B cell (primary cell): Measurements from ENCODE around the gene UTP4. TPM values are rescaled to one million over a fixed set of nuclear protein-coding genes. Genes with fewer than 3 reads are reported as not detected.

Experiments used
- ATAC-seq: fragments of 200-7000 bp; cut with Tn5 transposase; one replicate; pipeline ENCODE4 v1.10.0; 2021; ENCODE audit warnings: low read depth, mild to moderate bottlenecking, moderate number of reproducible peaks, moderate library complexity
- CTCF ChIA-PET: fragments of 350-600 bp; sonication (Branson Sonifier 250); formaldehyde crosslinking; loops from one replicate; lab custom pipeline; 2021; ENCODE audit warnings: antibody characterized with exemption, inconsistent platforms; lab: Charles Lee
- POLR2A ChIA-PET: fragments of 350-600 bp; sonication (Branson Sonifier 250); formaldehyde crosslinking; loops from one replicate; lab custom pipeline; 2021; ENCODE audit warnings: antibody characterized with exemption; lab: Charles Lee
- DNase-seq: peaks from one replicate; pipeline ENCODE4 v3.0.0; 2013
- H2AFZ ChIP-seq: 2 replicates; pipeline ENCODE4 v1.6.1; 2012; ENCODE audit warnings: mild to moderate bottlenecking, low read depth, low read length; ENCODE audit not compliant: insufficient read depth, poor library complexity, severe bottlenecking
- H3K27ac ChIP-seq, 2 donors: 1 replicate in 1 of 2; 2 replicates in 1 of 2; pipeline ENCODE4 v1.5.1; 2012 to 2013; ENCODE audit warnings: low read length in 2 of 2, mild to moderate bottlenecking in 2 of 2, moderate library complexity in 1 of 2
- H3K27me3 ChIP-seq, 4 experiments: fragments of 200-600 bp in 1 of 4; sonication (generic) in 1 of 4; replicated peaks in 1 of 4; 1 replicate in 2 of 4; 2 replicates in 2 of 4; pipeline versions ENCODE4 v1.6.1 to v1.7.0; 2013 to 2016; ENCODE audit warnings: low read length in 3 of 4, mild to moderate bottlenecking in 2 of 4, mixed read lengths in 1 of 4, moderate library complexity in 1 of 4; ENCODE audit not compliant: insufficient read depth in 4 of 4, control insufficient read depth in 3 of 4; ENCODE audit errors: control extremely low read depth in 1 of 4
- H3K36me3 ChIP-seq, 2 experiments: replicated peaks in 1 of 2; 1 replicate in 1 of 2; 2 replicates in 1 of 2; pipeline versions ENCODE4 v1.6.1 to v1.7.1; 2013; ENCODE audit warnings: low read length in 1 of 2; ENCODE audit not compliant: insufficient read depth in 2 of 2, control insufficient read depth in 1 of 2; ENCODE audit errors: control extremely low read depth in 1 of 2, extremely low read depth in 1 of 2
- H3K4me1 ChIP-seq, 2 donors: fragments of 200-600 bp in 1 of 2; sonication (generic) in 1 of 2; 1 replicate in 1 of 2; 2 replicates in 1 of 2; pipeline versions ENCODE4 v1.5.1 to v1.6.1; 2013 to 2017; ENCODE audit warnings: low read length in 2 of 2; ENCODE audit not compliant: control insufficient read depth in 2 of 2, insufficient read depth in 2 of 2
- H3K4me2 ChIP-seq: replicated peaks from 2 replicates; pipeline ENCODE3; 2012; ENCODE audit warnings: mild to moderate bottlenecking, low read depth, low read length; ENCODE audit not compliant: poor library complexity, severe bottlenecking
- H3K4me3 ChIP-seq, 5 experiments: fragments of 200-600 bp in 1 of 5; sonication (generic) in 1 of 5; 1 replicate in 3 of 5; 2 replicates in 2 of 5; pipeline versions ENCODE4 v1.5.1 to v1.7.0; 2011 to 2016; ENCODE audit warnings: low read length in 4 of 5, mild to moderate bottlenecking in 4 of 5, low read depth in 2 of 5, control low read depth in 1 of 5, moderate library complexity in 1 of 5; ENCODE audit not compliant: insufficient read depth in 1 of 5; ENCODE audit errors: control extremely low read depth in 1 of 5, extremely low read depth in 1 of 5
- H3K79me2 ChIP-seq: fragments of 200-600 bp; sonication (generic); one replicate; pipeline ENCODE4 v1.6.0; 2016; ENCODE audit warnings: low read length; ENCODE audit not compliant: control insufficient read depth, insufficient read depth
- H3K9ac ChIP-seq: fragments of 200-600 bp; sonication (generic); 2 replicates; pipeline ENCODE4 v1.6.1; 2017; ENCODE audit warnings: mild to moderate bottlenecking, low read length, moderate library complexity
- H3K9me3 ChIP-seq, 3 donors: one replicate each; pipeline versions ENCODE4 v1.6.1 to v1.7.1; 2013; ENCODE audit warnings: low read length in 2 of 3; ENCODE audit not compliant: control insufficient read depth in 2 of 3, insufficient read depth in 1 of 3; ENCODE audit errors: control extremely low read depth in 1 of 3
- H4K20me1 ChIP-seq: 2 replicates; pipeline ENCODE4 v1.6.0; 2012; ENCODE audit warnings: mild to moderate bottlenecking, low read length; ENCODE audit not compliant: insufficient read depth, control insufficient read depth, poor library complexity, severe bottlenecking
- H3K27ac Mint-ChIP-seq: one replicate; pipeline ENCODE4 v1.8.0; 2021; ENCODE audit warnings: mixed read lengths
- H3K27me3 Mint-ChIP-seq: one replicate; pipeline ENCODE4 v1.8.0; 2021; ENCODE audit warnings: mixed read lengths
- H3K4me1 Mint-ChIP-seq: one replicate; pipeline ENCODE4 v1.8.0; 2021; ENCODE audit warnings: mixed read lengths
- H3K4me3 Mint-ChIP-seq: one replicate; pipeline ENCODE4 v1.8.0; 2021; ENCODE audit warnings: mixed read lengths
- H3K9me3 Mint-ChIP-seq: one replicate; pipeline ENCODE4 v1.8.0; 2022; ENCODE audit warnings: mixed read lengths; ENCODE audit not compliant: insufficient read depth
- EZH2 ChIP-seq: IDR thresholded peaks from 2 replicates; pipeline ENCODE4 v1.6.1; 2012; ENCODE audit warnings: borderline replicate concordance, low read depth, mild to moderate bottlenecking, moderate library complexity, low read length; ENCODE audit not compliant: insufficient read depth, poor library complexity, severe bottlenecking
- WGBS: methylation state at CpG from one replicate; pipeline ENCODE4 v1.1.5; 2013; ENCODE audit warnings: missing lambda C conversion rate; ENCODE audit not compliant: insufficient coverage; 5-methylcytosine and 5-hydroxymethylcytosine counted together
- intact Hi-C: fragments of 100-400 bp; cut with micrococcal nuclease; formaldehyde crosslinking; loops from one replicate; pipeline ENCODE4 v1.10.0; 2022
- polyA plus RNA-seq: library from polyadenylated mRNA; depleted of rRNA; stranded (reverse); fragments of >200 nt; gene quantifications from 2 replicates; pipeline ENCODE4 v1.2.3, GENCODE V29; 2012
- total RNA-seq, 2 donors: library from RNA; stranded (reverse); fragments of 120-200 nt in 1 of 2; gene quantifications; 1 replicate in 1 of 2; 2 replicates in 1 of 2; pipeline versions ENCODE4 v1.2.3 to v1.2.4, GENCODE V29; 2013 to 2022
- TF ChIP-seq, protein P1 (sequence below): fragments of 200-600 bp; IDR thresholded peaks from one replicate; pipeline ENCODE4 v1.8.0; 2022; ENCODE audit warnings: antibody characterized with exemption, mild to moderate bottlenecking

Gene UTP4
- total and polyA plus RNA-seq, 2 donors (not counting 1 experiment from before 2014, with no cell fraction given): 24.3 to 30.1 TPM

DNA sequence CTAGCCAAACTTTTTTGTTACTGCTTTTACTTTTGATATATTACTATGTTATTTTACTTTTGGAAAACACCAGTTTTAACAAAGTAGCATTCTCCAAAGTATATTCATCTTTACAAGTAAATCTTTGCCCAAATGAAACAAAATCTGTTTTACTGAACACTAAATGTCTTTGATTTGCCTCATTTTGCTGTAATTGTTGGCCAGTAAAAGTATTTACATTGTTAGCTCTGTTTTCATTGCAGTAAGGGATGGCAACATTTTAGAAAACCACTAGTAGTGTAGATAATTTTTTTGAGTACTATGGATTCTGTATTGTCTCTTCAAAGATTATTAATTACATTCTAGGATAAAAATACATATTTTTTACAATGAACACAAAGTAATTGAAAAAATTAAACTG is 65.1 kb downstream of the UTP4 start:
- no peaks in the 10 kb centered on the region for H3K9me3 Mint-ChIP-seq
- H4K20me1 ChIP-seq: peaks cover 5% of the 10 kb centered on the region
- H3K36me3 ChIP-seq: no peaks in the 10 kb centered on the region
- no peaks in the 10 kb centered on the region for H3K4me1 ChIP-seq
- intact Hi-C loops: no loop called here
- H3K27ac ChIP-seq: no peak overlapping the region
- TF ChIP-seq, protein P1, sequence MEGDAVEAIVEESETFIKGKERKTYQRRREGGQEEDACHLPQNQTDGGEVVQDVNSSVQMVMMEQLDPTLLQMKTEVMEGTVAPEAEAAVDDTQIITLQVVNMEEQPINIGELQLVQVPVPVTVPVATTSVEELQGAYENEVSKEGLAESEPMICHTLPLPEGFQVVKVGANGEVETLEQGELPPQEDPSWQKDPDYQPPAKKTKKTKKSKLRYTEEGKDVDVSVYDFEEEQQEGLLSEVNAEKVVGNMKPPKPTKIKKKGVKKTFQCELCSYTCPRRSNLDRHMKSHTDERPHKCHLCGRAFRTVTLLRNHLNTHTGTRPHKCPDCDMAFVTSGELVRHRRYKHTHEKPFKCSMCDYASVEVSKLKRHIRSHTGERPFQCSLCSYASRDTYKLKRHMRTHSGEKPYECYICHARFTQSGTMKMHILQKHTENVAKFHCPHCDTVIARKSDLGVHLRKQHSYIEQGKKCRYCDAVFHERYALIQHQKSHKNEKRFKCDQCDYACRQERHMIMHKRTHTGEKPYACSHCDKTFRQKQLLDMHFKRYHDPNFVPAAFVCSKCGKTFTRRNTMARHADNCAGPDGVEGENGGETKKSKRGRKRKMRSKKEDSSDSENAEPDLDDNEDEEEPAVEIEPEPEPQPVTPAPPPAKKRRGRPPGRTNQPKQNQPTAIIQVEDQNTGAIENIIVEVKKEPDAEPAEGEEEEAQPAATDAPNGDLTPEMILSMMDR: no peak
- no peak for TF ChIP-seq EZH2
- H3K27me3 ChIP-seq: no peaks in the 10 kb centered on the region
- ATAC-seq: no peak
- no peak overlapping the region for H3K27ac Mint-ChIP-seq
- no peaks in the 10 kb centered on the region for H3K9me3 ChIP-seq
- CTCF ChIA-PET: interaction anchor here (1.8 kb wide), 1 partner anchor 88 kb away, joined by 7 read pairs; no protein-coding TSS in a partner anchor
- DNase-seq: no peak
- POLR2A ChIA-PET: no interaction called here
- H3K4me3 Mint-ChIP-seq: no peak overlapping the region
- H3K9ac ChIP-seq: no peak overlapping the region
- H3K79me2 ChIP-seq: peaks cover 11% of the 10 kb centered on the region
- H3K4me2 ChIP-seq: no peak overlapping the region
- no peaks in the 10 kb centered on the region for H3K27me3 Mint-ChIP-seq
- no peaks in the 10 kb centered on the region for H3K4me1 Mint-ChIP-seq
- no peak overlapping the region for H2AFZ ChIP-seq
- H3K4me3 ChIP-seq: no peak overlapping the region

DNA sequence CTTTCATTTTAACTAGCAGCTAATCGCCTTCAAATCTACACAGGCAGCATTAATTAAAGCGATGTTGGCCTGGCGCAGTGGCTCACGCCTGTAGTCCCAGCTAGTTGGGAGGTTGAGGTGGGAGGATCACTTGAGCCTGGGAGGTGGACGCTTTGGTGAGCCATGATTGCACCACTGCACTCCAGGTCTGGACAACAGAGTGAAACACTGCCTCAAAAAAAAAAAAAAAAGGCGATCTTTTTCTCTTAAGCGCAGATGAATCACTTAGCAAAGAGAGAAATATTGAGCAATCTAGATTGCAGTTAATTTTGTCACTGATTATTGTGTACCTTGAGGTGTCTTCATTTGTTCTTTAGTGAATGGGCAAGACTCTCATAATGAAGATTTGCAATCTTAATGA is 66.9 kb downstream of the UTP4 start:
- Histone ChIP-seq H4K20me1 (peaks cover 5% of the 10 kb centered on the region), H3K27ac (no peak overlapping the region), H2AFZ (no peak overlapping the region), H3K36me3 (no peaks in the 10 kb centered on the region), H3K4me3 (no peak overlapping the region), H3K4me2 (no peak overlapping the region), H3K27me3 (no peaks in the 10 kb centered on the region), H3K4me1 (no peaks in the 10 kb centered on the region), H3K9me3 (no peaks in the 10 kb centered on the region), H3K9ac (no peak overlapping the region), H3K79me2 (peaks cover 11% of the 10 kb centered on the region)
- peaks cover 4% of the 10 kb centered on the region for H3K4me1 Mint-ChIP-seq
- H3K9me3 Mint-ChIP-seq: no peaks in the 10 kb centered on the region
- no peak for TF ChIP-seq EZH2
- TF ChIP-seq, protein P1: no peak
- ChIA-PET CTCF (interaction anchor here (0.7 to 1.8 kb wide), 2 partner anchors 49 to 86 kb away, joined by 3 to 7 read pairs; no protein-coding TSS in a partner anchor), POLR2A (no interaction called here)
- no peak overlapping the region for H3K27ac Mint-ChIP-seq
- intact Hi-C loops: no loop called here
- no peaks in the 10 kb centered on the region for H3K27me3 Mint-ChIP-seq
- no peak for DNase-seq
- no peak overlapping the region for H3K4me3 Mint-ChIP-seq
- ATAC-seq: no peak
- WGBS: 100% methylated on average over 2 of the region's 7 CpGs
